GM19324 (cell line): Measurements from ENCODE around the gene TRIM3.
A peak's percentile ranks its signal among the peaks of the same experiment; 100 is the strongest.

Source experiments
- ATAC-seq: cut with Tn5 transposase; IDR thresholded peaks from one replicate; pipeline ENCODE4 v1.9.1; 2021; ENCODE audit warnings: mild to moderate bottlenecking, moderate library complexity; ENCODE audit not compliant: unreplicated experiment, low FRiP score

TRIM3 gene

DNA sequence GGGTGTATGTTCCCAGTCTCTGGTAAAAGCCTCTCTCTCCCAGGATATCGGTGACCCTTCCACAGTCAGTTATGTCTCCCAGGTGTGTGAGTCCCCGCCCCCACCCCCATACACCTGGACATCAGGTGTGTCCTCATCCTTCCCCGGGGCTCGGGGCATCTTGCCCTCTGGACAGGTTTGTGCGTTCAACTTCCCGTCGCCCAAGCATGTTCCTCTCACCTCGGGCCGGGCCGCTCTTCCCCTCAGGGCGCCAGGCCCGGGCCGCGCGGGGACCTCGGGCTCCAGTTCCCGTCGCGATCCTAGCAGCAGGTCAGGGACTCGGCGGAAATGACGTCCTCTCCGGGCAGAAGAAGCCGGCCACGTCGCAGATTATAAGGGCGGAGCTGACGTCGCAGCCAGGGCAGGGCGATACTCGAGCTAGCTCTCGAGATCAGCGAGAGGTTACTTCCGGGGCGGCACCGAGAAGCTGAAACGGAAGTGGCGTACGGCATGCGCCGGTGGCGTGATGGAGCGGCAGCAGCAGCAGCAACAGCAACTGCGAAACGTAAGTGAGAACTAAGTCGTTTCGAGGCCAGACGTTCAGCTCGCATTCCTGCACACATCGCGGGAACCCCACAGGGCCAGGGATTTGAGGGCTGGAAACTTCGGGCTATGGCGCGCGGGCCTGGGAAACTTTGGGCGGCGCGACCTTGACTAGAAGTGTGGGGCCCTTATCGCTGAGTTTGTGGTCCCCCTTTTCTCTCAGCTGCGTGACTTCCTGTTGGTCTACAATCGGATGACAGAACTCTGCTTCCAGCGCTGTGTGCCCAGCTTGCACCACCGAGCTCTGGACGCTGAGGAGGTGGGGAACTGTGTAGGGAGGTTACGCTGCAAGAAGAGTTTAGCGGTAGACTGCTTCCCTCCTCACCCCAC lies 7.5 kb upstream of the TRIM3 start, which contains the start of the genes ARFIP2 and TIMM10B:
Gene ARFIP2, minus strand, starts transcription at position 320 of the 912 bp plus-strand sequence. CDS start 910 bp downstream, outside the sequence.
Gene TIMM10B, plus strand, starts transcription at position 490 of the 912 bp plus-strand sequence. Its CDS starts 16 bp downstream, at position 506.
- ATAC-seq: peak; percentile 99

DNA sequence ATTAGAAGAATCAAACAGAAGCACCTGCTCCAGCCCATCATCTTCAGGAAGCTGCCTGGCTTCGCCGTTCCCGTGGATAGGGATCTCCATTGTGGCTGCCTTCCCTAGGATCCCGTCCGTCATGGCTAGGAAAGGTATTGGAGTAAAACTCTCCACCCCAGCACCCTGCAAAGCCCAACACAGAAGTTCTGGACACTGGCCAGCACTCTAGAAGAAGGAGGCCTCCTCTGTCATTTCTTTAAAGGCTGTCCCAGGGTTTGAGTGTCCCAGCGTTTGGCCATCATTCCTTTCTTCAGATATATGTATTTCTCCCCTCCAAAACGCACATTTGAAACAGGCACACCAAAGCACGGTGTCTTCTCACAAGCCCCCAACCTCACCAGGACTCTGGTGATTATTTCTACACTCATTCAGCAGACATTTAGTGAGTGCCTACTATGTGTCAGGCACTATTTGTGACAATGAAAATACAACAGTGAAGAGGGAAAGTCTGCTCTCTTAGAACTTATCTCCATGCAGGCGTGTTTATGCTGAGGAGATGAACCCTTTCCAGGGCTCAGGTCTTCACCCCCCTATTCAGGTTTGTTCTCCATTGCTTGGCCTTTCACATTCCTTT lies 6.7 kb upstream of the TRIM3 start:
- ATAC-seq: no peak

DNA sequence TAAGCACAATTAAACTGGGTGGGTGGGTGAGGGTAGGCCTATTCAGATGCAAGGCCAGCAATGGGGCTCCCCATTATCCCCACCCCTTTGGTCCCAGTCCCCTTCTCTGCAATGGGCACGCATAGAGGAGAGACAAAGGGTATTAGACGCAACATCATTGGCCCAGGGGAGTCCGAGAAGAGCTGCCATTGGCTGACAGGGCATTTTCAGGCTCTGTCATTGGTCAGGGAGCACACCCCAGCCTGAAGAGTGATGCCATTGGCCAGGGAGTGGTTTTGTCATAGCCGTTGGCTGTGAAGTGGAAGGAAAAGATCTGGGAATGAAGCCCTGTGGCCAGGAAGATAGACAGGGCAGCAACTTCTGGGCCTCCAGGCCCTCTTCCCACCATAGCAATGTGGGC lies 2.8 kb upstream of the TRIM3 start:
- no peak for ATAC-seq

DNA sequence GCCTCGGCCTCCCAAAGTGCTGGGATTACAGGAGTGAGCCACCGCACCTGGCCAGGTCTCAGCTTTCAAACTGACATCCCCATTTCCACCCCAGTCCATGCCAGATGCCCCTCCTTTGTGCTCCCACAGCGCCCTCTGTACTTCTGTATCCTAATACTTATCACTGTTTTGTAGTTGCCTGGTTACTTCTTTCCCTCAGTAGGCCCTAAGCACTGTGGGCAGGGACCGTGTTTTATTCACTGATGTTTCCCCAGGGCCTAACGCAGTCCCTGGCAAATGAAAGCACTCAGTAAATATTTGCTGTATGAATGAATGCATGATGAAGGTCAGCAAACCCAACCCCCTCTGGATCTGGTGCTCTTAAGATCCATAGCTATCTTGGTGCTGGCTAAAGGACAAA lies 2.2 kb upstream of the TRIM3 start:
- ATAC-seq: no peak

DNA sequence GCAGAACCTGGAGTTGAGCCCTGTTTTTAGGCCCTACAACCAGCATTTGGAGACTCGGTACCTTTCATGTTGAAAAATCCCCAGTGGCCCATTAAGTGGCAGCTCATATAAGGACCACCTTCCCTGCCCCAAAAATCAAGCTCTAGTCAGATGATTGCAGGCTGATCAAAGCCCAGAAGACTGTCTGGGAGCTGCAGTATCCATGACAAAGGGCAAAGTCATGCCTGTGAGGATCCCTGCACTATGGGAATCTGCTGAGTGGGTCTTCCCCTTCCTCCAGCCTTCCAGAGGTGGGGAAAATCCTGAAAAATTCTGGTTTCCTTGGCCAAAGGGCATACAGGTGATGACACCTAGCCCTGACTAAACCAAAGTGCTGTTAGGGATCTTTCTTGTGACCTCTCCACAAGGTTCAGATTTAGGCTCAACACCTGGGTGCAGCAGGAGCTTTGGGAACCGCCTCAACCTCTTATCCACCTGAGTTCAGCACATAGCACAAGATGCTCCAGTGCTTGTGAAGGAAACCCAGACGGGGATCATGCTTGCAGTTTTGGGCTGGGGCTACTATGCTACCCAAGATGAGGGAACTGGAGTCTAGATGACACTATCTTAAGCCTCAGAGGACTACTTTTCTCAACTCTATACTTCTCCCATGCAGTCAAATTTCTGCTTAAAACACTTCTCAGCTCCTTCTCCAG lies 1.2 kb upstream of the TRIM3 start:
- no peak for ATAC-seq

DNA sequence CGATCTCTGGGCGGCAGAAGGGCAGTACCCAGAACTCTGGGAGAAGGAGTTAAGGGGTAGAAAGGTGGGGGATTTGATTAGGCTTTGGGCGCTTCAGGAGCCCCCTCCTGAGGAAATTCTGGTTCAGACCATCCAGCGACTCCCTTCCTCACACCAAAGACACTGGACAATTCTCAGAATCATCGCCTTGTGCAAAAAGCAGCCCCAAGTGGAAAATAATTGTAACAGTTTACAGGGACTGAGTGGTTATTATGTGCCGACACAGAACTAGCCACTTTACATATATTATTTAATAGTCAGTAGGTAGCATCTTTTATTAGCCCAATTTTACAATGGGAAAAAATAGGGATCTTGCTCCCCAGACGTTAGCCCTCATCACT lies 662 bp upstream of the TRIM3 start:
- no peak for ATAC-seq

DNA sequence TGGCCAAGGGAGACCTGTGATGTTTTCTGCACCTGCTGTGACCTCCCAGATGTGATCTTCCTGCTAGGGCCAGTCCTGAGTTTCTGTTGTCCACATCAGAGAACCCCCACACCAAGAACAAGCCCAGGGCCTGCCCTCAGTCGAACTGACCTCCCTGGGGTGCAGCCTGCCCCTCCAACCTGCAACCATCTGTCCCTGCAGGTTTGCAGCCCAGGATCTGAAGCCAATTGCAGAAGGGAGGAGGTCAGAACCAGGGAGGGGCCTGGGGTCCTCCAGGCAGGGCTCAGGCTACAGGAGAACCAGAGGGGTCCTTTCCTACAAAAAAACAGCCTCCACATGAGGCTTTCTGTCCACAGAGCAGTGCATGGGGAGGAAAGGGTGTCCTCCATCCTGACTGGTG lies 807 bp downstream of the TRIM3 start:
- no peak for ATAC-seq

DNA sequence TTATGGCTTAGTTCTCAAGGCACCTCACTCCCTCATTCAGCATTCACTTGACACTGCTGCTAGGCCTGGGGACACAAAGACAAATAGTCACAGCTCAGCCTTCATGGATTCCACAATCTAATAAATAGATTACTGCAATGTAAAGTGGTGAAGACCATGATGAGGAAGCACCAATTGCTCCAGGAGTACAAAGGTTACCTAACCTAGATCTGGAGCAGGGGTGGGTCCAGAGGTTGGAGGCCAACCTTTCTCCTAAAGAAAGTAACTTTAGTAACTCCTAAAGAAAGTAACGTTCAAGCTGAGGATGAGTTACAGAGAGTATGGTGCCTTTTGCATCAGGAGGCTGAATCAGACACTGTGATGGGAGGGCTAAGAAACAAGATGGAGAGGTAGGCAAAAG lies 4.1 kb downstream of the TRIM3 start:
- ATAC-seq: no peak

DNA sequence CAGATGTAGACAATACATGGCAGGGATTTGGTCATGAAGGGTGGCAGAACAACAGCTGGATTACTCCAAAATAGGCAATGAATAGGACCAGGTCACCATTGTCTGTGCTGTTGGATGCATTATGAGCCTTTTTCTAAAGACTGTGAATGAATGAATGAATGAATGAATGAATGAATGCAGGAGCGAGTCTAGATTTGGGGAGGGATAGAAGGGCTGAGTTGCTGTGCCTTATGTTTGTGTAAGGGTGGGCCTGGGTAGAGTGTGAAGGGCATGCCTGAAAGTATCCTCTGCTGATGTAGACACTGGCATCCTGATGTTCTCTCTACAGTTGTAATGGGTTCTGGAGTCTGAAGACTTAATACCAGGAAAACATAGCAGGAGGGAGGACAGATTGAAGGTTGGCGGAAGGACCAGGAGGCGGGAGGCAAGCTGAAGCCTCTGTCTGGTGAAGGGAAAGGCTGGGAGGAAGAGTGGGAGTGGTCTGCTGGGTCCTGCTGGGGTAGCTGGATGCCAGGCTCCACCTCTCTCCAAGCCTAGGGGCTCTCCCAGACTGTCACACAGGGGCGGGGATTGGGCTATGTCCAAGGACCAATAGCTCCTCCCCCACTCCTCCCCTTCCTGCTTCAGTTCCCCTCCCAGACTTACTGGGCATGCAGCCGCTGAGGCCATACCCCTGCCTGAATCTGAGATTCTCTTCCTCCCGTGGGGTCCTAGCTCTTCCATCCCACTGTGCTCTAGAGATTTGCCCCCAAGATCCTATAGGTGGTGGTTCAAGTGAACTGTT lies 4.8 kb downstream of the TRIM3 start:
- no peak for ATAC-seq

DNA sequence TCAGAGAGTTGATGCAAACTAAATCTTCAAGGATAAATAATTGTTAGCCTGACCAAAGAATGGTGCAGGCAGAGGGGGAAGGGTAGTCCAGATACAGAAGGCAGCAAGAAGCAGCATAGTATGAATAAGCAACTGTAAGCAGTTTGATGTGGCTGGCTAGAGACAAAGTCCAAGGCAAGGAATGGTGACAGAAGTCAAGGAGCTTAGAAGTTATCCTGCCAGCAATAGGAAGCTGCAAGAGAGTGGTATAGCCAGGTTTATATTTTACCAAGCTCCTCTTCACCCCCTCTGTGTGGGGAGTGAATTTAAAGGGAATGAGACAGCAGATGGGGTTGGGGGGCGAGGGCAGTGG lies 14.7 kb downstream of the TRIM3 start:
- ATAC-seq: no peak

DNA sequence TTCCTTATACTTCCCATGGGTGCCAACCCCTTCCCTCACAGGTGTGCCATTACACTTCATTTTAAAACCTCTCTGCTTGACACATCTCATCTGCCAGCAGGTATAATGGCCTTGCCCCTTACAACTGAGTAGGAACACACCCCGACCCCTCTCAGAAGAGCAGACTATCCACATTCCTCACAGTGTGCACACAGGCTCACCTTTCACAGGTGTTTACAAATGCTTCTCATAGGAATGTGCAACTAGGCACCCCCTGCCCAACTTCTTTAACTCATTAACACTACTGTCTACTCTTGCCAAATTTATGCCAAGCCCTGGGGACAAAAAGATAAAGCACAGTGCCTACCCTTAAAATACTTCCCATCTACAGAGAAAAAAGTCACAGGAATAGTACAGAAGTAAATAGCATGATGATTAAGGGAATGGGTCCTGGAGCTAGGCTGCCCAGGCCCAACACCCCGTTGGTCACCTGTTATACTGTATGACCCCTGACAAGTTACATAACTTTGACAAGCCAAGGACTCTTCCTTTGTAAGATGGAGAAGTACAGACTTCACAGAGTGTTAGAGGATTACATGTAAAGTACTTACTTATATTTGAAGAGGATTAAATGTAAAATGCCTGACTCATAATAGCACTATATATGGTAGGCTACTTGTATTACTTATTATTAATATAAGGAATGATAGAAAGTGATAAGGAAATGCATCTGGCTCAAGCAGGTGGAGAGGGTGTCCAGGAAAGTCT lies 15.2 kb downstream of the TRIM3 start:
- no peak for ATAC-seq

DNA sequence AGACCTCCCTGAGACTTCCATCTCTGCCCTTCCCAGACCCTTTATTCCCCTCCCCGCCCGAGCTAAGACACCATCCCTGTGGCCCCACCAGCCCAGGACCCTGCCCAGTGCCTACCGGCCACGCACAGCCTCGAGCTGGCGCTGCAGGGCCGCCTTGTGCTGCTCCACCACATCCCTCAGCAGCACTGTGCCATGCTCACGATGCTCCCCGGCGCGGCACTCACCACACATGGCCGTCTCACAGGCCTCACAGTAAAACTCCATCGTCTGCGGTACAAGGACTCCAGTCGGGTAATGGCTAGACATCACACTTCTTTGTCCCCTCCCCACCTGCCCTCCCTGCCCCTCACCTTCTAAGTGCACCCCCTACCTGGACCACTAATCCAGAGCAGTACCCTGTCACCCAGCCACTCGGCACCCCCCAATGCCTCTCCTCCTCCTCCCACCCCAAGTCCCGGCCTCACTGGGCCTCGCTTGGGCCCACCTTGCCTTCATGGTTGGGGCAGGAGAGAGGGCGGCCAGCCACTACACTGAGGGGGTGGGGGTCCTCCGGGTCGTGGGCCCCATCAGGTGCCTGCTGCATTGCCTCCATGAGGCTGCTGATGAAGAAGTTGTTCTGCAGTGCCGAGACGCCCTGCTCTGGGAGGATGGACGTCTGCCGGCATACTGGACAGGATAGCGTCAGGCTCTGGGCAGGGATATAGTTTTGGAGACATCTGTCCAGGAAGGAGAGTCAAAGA lies 16.0 kb downstream of the TRIM3 start:
- ATAC-seq: no peak

DNA sequence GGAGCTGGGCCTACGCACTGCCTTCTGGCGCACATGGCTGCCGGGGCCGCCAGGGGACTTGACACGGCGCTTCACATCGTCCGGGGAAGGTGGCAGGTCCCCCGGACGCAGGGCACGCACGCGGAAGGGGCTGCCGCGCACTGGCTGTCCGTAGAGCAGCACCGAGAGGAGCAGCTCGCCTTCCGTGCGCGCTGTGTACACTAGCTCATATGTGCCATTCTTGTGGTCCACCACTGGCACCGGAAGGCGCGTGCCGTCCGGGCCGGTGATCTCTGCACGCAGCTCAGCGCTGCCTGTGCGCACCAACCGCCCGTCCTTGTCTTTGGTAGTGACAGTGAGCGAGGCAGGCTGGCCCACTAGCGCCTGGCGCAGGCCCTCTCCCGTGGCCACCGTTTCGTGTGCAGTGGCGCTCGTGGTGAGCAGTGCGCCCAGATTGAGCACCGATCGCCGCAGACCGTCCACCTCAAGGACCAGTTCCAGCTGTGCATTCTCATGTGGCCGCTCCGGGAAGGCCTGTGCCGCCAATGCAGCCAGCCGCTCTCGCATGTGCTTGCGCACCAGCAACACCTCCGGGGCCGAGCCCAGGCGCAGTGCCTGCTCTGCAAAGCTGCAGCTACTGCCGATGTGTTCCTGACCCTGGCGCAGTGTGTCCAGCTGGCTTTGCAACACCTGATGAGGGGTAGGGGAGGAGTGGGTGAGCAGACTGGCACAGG lies 17.2 kb downstream of the TRIM3 start:
- no peak for ATAC-seq

DNA sequence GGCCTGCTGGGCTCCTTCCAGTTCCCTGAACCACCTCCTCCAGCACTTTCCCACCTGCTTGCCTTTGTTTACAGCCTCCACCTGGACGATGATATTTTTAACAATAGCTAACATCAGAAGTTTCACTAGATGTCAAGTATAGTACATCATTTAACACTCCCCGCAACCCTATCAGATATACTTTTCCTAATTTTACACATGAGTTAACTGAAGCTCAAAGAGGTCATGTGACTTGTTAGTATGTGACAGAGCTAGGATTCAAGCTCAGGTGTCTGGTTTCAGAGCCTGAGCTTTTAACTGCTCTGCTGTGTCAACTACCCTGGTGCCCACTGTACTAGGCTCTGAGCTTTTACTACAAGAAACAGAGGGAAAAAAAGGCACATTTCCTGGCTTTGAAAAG lies 18.7 kb downstream of the TRIM3 start:
- ATAC-seq: no peak

DNA sequence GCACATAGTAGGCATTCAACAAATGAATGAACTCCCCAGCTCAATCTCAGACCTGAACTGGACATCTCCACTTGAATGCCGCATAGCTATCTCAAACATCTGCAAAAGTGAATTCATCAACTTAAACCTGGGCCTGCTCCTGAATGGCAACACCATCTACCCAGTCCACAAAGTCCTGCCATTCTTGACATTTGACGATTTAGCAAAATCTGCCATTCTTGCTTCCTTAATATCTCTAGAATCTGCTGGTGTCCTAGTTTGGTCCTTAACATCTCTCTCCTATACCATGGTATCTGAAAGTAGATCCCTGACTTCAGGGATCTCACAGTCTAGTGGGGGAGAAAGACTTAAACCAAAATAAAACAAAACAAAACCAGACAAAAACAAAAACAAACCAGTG lies 20.6 kb downstream of the TRIM3 start:
- no peak for ATAC-seq

DNA sequence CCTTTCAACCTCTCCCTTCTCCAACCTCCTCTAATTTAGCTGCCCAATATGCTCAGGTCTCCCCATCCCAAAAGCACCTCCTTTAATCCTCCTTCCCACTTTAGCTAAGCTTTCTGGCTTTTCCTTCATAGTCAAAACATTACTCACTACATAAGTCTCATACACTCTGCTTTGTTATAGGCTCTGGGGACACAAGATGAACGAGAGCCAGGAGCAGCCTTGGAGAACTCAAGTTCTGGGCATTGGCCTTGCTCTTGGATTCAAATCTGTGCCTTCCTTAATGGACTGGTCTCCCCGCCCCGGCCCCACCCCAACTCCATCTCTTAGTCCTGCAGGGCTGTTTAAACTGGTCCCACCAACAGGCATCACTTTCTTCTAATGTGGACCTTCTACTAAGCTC lies 21.5 kb downstream of the TRIM3 start:
- ATAC-seq: no peak

DNA sequence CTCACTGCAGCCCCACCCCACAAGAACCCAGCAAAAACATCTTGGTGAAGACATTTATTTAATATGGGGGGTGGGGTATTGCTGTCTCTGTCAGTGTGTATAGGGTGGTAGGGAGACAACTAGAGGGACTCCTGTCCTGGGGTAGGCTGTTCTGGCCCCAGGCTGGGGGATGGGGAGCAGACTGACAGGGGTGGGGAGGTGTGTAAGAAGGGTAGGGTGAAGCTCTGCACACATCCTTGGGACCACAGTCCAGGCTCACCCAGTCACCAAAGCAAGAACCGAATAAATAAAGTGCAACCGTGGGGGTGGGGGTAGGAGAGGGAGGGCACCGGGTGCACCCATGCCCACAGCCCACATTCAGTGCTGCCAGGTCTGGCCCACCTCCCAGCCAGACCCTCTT lies 25.2 kb downstream of the TRIM3 start:
- ATAC-seq: no peak

DNA sequence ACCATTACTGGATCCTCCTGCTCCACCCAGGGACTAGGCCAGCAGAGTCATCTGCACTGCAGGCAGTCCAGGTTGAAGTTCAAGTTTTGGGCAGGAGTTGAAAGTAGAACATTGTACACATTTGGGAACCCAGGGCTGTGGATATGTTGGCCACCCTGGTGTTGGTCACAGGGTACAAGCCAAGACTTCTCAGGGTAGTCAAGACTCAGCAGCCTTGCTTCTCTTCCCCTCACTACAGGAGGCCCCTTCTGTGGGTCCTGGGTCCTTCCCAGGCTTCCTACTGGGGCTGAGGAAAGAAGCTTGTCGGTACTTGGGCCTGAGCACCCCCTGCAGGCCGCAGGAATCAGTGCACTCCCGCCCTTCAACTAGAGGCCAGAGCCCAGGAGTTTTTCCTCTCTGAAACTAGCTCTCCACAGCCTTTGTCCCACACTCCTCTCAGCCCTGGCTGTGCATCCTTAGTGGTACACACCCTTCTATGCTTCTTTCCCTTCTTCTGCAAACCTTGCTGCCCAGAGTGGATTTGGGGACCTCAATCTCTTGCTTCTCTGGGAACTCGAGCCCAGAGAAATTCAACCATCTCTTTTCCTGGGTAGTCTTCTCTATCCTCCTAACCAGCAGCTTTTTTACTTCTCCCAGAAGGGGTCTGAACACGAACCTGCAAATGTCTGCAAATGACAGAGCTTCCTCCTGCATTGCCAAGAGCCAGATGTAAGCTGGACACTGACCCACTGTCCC lies 30.3 kb downstream of the TRIM3 start:
- no peak for ATAC-seq
